GM12801 (cell line): ENCODE measurements around the gene MYEF2.

Source experiments
- TF ChIP-seq, protein P1 (sequence below): IDR thresholded peaks from one replicate; pipeline ENCODE4 v1.5.1; 2011; ENCODE audit warnings: control low read depth; ENCODE audit not compliant: insufficient read length; ENCODE audit errors: extremely low read depth

MYEF2 gene

DNA sequence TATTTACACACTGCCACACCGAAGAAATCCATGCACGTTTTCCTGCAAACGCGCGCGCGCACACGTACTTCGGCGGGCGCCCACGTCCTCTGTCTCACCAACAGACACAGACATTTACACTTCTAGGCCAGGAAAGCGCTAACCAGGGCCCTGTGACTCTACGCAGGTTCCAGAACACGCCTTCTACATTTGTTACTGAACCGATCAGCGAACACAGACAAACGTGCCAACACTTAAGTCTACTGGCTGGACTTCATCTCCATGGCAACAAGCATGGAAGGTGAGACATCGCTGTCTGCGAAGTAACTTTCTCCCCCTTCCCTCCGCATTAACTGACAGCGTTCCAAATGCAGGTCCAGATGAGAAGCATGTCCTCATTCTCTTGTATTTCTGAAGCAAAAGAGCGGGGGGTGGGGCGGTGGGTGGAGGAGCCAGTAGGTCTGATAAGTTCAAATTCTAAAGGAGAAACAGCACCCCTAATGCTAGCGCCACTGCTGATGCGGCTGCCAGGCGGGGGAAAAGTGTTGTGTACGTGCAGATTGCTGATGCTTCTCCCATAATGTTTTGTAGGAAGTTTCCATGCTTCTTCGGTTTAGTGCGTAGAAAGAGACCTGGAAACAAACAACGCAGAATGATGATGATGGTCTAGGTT is 13.6 kb upstream of the MYEF2 start, which contains the start of gene CTXN2:
TSS of gene CTXN2 (plus strand) at position 92 of the 652 bp plus-strand sequence. CDS start 9,636 bp downstream, outside the sequence.
- TF ChIP-seq, protein P1, sequence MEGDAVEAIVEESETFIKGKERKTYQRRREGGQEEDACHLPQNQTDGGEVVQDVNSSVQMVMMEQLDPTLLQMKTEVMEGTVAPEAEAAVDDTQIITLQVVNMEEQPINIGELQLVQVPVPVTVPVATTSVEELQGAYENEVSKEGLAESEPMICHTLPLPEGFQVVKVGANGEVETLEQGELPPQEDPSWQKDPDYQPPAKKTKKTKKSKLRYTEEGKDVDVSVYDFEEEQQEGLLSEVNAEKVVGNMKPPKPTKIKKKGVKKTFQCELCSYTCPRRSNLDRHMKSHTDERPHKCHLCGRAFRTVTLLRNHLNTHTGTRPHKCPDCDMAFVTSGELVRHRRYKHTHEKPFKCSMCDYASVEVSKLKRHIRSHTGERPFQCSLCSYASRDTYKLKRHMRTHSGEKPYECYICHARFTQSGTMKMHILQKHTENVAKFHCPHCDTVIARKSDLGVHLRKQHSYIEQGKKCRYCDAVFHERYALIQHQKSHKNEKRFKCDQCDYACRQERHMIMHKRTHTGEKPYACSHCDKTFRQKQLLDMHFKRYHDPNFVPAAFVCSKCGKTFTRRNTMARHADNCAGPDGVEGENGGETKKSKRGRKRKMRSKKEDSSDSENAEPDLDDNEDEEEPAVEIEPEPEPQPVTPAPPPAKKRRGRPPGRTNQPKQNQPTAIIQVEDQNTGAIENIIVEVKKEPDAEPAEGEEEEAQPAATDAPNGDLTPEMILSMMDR, result no peak

DNA sequence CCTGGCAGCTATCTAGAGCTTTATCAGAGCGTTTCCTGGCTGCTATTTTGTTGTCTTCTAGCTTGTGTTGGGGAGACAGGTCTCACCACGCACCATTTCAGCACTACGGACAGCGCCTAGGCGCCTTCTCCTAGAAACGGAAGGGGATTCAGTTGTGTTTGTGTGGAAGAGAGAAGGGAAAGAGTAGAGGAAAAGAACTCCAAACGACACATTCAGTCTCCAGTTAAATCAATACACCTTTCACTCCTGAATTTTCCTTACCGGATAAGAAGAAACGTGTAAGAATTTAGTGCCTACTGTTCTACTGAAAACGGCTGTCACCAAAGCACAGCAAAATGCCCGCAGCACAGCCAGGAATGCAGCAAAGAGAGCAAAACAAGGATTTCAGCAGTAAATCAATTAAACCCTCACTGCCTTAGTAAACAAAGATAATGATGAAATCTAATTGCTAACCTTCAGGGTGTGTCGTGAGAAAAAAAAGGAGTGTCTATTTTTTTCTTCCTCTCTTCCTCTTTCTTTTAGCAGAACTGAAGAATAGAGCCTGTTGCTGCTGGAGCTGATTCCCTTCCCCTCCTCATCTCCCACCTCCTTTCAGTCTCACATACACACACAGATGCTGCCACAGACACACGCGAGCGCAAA is 13.0 kb upstream of the MYEF2 start:
- TF ChIP-seq, protein P1, result no peak

DNA sequence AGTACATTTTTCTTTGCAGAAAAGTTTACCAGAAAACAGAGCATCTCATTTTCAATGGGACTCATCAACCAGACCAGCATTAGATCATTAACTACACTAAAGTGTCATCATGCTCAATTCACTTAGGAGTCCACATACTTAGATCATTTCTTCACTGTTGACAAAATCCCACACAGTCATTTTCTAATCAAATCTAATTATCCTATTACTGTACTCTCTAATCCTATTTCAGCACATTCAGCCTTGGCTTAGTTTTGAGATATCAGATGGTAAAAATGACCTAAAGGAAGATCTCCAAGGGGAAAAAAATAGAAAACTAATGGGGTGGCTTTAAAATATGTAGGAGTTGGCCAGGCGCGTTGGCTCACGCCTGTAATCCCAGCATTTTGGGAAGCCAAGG is 8.2 kb upstream of the MYEF2 start:
- TF ChIP-seq, protein P1, result no peak

DNA sequence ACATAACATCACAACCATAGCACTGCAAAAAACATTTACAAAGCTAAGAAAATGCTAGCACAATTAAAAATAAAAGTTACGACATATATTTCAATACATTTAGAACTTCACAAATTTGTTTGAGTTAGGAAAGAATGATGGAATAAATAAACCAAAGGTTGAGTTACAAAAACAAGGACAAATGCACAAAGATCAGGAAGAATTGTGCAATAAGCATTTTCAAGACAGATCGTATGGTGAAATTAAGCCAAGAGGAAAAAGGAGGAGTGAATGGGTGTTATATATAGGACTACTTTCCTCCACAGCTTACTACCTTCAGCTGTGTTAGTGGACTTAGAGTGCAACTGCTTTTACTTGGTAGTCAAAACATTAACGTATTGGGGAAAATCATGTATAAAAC is 7.4 kb upstream of the MYEF2 start:
- TF ChIP-seq, protein P1, result no peak

DNA sequence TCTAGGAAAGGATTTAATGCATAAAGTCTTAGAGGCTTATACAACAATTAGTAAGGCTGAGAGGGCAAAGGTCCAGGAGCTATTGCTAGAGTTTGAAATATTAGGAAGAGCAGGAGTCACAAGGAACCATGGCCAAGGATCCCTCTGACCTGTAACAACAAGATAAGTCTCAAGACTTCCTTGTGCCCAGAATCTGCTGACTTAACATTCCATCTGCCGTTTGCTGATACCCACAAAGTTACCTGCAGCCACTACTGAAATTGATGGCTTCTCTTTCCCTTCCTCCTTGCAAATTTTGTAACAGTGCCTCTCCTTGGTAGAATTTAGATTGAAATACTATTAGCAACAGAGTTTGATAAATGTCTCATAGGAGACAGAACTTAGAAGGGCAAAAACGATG is 4.7 kb upstream of the MYEF2 start:
- TF ChIP-seq, protein P1, result no peak

DNA sequence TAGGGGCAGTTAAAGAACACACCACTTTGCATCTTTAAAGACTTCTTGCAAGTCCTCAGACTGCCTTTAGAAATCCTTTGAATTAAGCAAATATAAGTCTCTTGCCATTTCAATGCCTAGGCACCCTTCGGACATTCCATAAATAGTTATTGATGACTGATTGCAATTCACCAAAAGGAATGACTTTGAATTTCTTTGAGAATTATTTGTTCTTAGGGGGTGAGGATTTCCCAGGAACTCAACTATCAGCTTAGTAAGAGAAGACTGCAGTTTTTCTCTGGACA is 495 bp upstream of the MYEF2 start:
- TF ChIP-seq, protein P1, result no peak

DNA sequence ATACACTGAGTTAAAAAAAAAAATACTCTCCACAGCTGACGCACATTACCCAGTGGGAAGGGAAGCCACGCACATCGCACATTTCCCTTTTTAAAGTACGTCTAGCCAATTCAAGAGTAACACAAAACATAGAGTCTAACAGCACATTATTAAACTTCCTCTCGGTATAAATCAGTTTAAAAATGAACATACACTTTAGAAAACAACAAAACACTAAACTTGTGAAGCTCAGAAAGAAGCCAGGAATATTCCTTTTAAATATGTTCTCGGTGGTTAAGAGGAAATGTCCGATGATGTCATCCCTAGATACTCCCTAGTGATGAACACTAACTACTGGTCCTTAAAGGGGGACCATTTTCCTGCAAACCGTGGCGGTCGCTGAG is 721 bp downstream of the MYEF2 start:
- TF ChIP-seq, protein P1, result no peak

DNA sequence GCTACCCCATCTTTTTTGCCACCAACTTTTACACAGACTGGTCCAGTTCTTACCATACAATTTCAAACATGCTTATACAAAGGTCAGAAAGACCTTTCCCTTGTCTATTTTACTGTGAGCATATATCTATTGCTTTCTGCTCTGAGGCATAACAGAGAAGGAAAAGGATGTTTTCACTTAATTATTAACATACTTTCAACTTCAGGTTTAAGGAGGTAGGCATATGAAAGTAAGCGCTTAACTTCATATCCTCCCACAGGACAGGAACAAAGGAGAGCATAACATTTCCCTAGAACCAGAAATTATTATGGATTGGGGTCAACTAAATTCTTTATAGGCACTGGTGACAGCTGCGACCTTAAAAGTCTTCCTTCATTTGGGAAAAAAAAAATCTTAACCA is 1.1 kb downstream of the MYEF2 start:
- TF ChIP-seq, protein P1, result no peak
